B cell (primary cell): Measurements from ENCODE around the gene DYNC1I1. TPM values are rescaled to one million over a fixed set of nuclear protein-coding genes. Genes with fewer than 3 reads are reported as not detected.

Experiments
- ATAC-seq: fragments of 200-7000 bp; cut with Tn5 transposase; one replicate; pipeline ENCODE4 v1.10.0; 2021; ENCODE audit warnings: low read depth, mild to moderate bottlenecking, moderate number of reproducible peaks, moderate library complexity
- CTCF ChIA-PET: fragments of 350-600 bp; sonication (Branson Sonifier 250); formaldehyde crosslinking; loops from one replicate; lab custom pipeline; 2021; ENCODE audit warnings: antibody characterized with exemption, inconsistent platforms; lab: Charles Lee
- POLR2A ChIA-PET: fragments of 350-600 bp; sonication (Branson Sonifier 250); formaldehyde crosslinking; loops from one replicate; lab custom pipeline; 2021; ENCODE audit warnings: antibody characterized with exemption; lab: Charles Lee
- DNase-seq: peaks from one replicate; pipeline ENCODE4 v3.0.0; 2013
- H2AFZ ChIP-seq: 2 replicates; pipeline ENCODE4 v1.6.1; 2012; ENCODE audit warnings: mild to moderate bottlenecking, low read depth, low read length; ENCODE audit not compliant: insufficient read depth, poor library complexity, severe bottlenecking
- H3K27ac ChIP-seq, 2 donors: 1 replicate in 1 of 2; 2 replicates in 1 of 2; pipeline ENCODE4 v1.5.1; 2012 to 2013; ENCODE audit warnings: low read length in 2 of 2, mild to moderate bottlenecking in 2 of 2, moderate library complexity in 1 of 2
- H3K27me3 ChIP-seq, 4 experiments: fragments of 200-600 bp in 1 of 4; sonication (generic) in 1 of 4; replicated peaks in 1 of 4; 1 replicate in 2 of 4; 2 replicates in 2 of 4; pipeline versions ENCODE4 v1.6.1 to v1.7.0; 2013 to 2016; ENCODE audit warnings: low read length in 3 of 4, mild to moderate bottlenecking in 2 of 4, mixed read lengths in 1 of 4, moderate library complexity in 1 of 4; ENCODE audit not compliant: insufficient read depth in 4 of 4, control insufficient read depth in 3 of 4; ENCODE audit errors: control extremely low read depth in 1 of 4
- H3K36me3 ChIP-seq, 2 experiments: replicated peaks in 1 of 2; 1 replicate in 1 of 2; 2 replicates in 1 of 2; pipeline versions ENCODE4 v1.6.1 to v1.7.1; 2013; ENCODE audit warnings: low read length in 1 of 2; ENCODE audit not compliant: insufficient read depth in 2 of 2, control insufficient read depth in 1 of 2; ENCODE audit errors: control extremely low read depth in 1 of 2, extremely low read depth in 1 of 2
- H3K4me1 ChIP-seq, 2 donors: fragments of 200-600 bp in 1 of 2; sonication (generic) in 1 of 2; 1 replicate in 1 of 2; 2 replicates in 1 of 2; pipeline versions ENCODE4 v1.5.1 to v1.6.1; 2013 to 2017; ENCODE audit warnings: low read length in 2 of 2; ENCODE audit not compliant: control insufficient read depth in 2 of 2, insufficient read depth in 2 of 2
- H3K4me2 ChIP-seq: replicated peaks from 2 replicates; pipeline ENCODE3; 2012; ENCODE audit warnings: mild to moderate bottlenecking, low read depth, low read length; ENCODE audit not compliant: poor library complexity, severe bottlenecking
- H3K4me3 ChIP-seq, 5 experiments: fragments of 200-600 bp in 1 of 5; sonication (generic) in 1 of 5; 1 replicate in 3 of 5; 2 replicates in 2 of 5; pipeline versions ENCODE4 v1.5.1 to v1.7.0; 2011 to 2016; ENCODE audit warnings: low read length in 4 of 5, mild to moderate bottlenecking in 4 of 5, low read depth in 2 of 5, control low read depth in 1 of 5, moderate library complexity in 1 of 5; ENCODE audit not compliant: insufficient read depth in 1 of 5; ENCODE audit errors: control extremely low read depth in 1 of 5, extremely low read depth in 1 of 5
- H3K79me2 ChIP-seq: fragments of 200-600 bp; sonication (generic); one replicate; pipeline ENCODE4 v1.6.0; 2016; ENCODE audit warnings: low read length; ENCODE audit not compliant: control insufficient read depth, insufficient read depth
- H3K9ac ChIP-seq: fragments of 200-600 bp; sonication (generic); 2 replicates; pipeline ENCODE4 v1.6.1; 2017; ENCODE audit warnings: mild to moderate bottlenecking, low read length, moderate library complexity
- H3K9me3 ChIP-seq, 3 donors: one replicate each; pipeline versions ENCODE4 v1.6.1 to v1.7.1; 2013; ENCODE audit warnings: low read length in 2 of 3; ENCODE audit not compliant: control insufficient read depth in 2 of 3, insufficient read depth in 1 of 3; ENCODE audit errors: control extremely low read depth in 1 of 3
- H4K20me1 ChIP-seq: 2 replicates; pipeline ENCODE4 v1.6.0; 2012; ENCODE audit warnings: mild to moderate bottlenecking, low read length; ENCODE audit not compliant: insufficient read depth, control insufficient read depth, poor library complexity, severe bottlenecking
- H3K27ac Mint-ChIP-seq: one replicate; pipeline ENCODE4 v1.8.0; 2021; ENCODE audit warnings: mixed read lengths
- H3K27me3 Mint-ChIP-seq: one replicate; pipeline ENCODE4 v1.8.0; 2021; ENCODE audit warnings: mixed read lengths
- H3K4me1 Mint-ChIP-seq: one replicate; pipeline ENCODE4 v1.8.0; 2021; ENCODE audit warnings: mixed read lengths
- H3K4me3 Mint-ChIP-seq: one replicate; pipeline ENCODE4 v1.8.0; 2021; ENCODE audit warnings: mixed read lengths
- H3K9me3 Mint-ChIP-seq: one replicate; pipeline ENCODE4 v1.8.0; 2022; ENCODE audit warnings: mixed read lengths; ENCODE audit not compliant: insufficient read depth
- CTCF ChIP-seq: fragments of 200-600 bp; IDR thresholded peaks from one replicate; pipeline ENCODE4 v1.8.0; 2022; ENCODE audit warnings: antibody characterized with exemption, mild to moderate bottlenecking
- EZH2 ChIP-seq: IDR thresholded peaks from 2 replicates; pipeline ENCODE4 v1.6.1; 2012; ENCODE audit warnings: borderline replicate concordance, low read depth, mild to moderate bottlenecking, moderate library complexity, low read length; ENCODE audit not compliant: insufficient read depth, poor library complexity, severe bottlenecking
- WGBS: methylation state at CpG from one replicate; pipeline ENCODE4 v1.1.5; 2013; ENCODE audit warnings: missing lambda C conversion rate; ENCODE audit not compliant: insufficient coverage; 5-methylcytosine and 5-hydroxymethylcytosine counted together
- intact Hi-C: fragments of 100-400 bp; cut with micrococcal nuclease; formaldehyde crosslinking; loops from one replicate; pipeline ENCODE4 v1.10.0; 2022
- polyA plus RNA-seq: library from polyadenylated mRNA; depleted of rRNA; stranded (reverse); fragments of >200 nt; gene quantifications from 2 replicates; pipeline ENCODE4 v1.2.3, GENCODE V29; 2012
- total RNA-seq, 2 donors: library from RNA; stranded (reverse); fragments of 120-200 nt in 1 of 2; gene quantifications; 1 replicate in 1 of 2; 2 replicates in 1 of 2; pipeline versions ENCODE4 v1.2.3 to v1.2.4, GENCODE V29; 2013 to 2022

Gene DYNC1I1
- total and polyA plus RNA-seq, 2 donors (not counting 1 experiment from before 2014, with no cell fraction given) = not detected

- Histone ChIP-seq H4K20me1 (no peaks in the 10 kb centered on the region), H3K36me3 (no peaks in the 10 kb centered on the region), H3K4me2 (no peak overlapping the region), H2AFZ (no peak overlapping the region), H3K4me3 (no peak overlapping the region), H3K4me1 (no peaks in the 10 kb centered on the region), H3K9ac (no peak overlapping the region), H3K79me2 (no peaks in the 10 kb centered on the region), H3K9me3 (no peaks in the 10 kb centered on the region), H3K27ac (no peak overlapping the region), H3K27me3 (peaks cover 0 to 4% (median 0%) of the 10 kb centered on the region in 4 experiments)
- no peak overlapping the region for H3K4me3 Mint-ChIP-seq
- peaks cover 4% of the 10 kb centered on the region for H3K9me3 Mint-ChIP-seq
- no peak for TF ChIP-seq CTCF
- TF ChIP-seq EZH2 = no peak
- ChIA-PET CTCF (no interaction called here), POLR2A (no interaction called here)
- H3K27ac Mint-ChIP-seq = no peak overlapping the region
- H3K27me3 Mint-ChIP-seq = peaks cover 19% of the 10 kb centered on the region
- ATAC-seq (no peak), DNase-seq (no peak)
- intact Hi-C loops = no loop called here
- H3K4me1 Mint-ChIP-seq = no peaks in the 10 kb centered on the region
Observed at GRCh38 chr7:95878677-95879076, 106.3 kb downstream of the DYNC1I1 start.

- ChIA-PET POLR2A (no interaction called here), CTCF (no interaction called here)
- H4K20me1 ChIP-seq = no peaks in the 10 kb centered on the region
- H3K27ac ChIP-seq = no peak overlapping the region
- no peak overlapping the region for H2AFZ ChIP-seq
- no peaks in the 10 kb centered on the region for H3K27me3 ChIP-seq
- no peak overlapping the region for H3K4me3 ChIP-seq
- H3K27ac Mint-ChIP-seq = no peak overlapping the region
- 50% methylated on average over 1 of the region's 1 CpG for WGBS
- no peak for ATAC-seq
- peaks cover 8% of the 10 kb centered on the region for H3K27me3 Mint-ChIP-seq
- DNase-seq = no peak
- H3K9me3 Mint-ChIP-seq = peaks cover 4% of the 10 kb centered on the region
- TF ChIP-seq CTCF (no peak), EZH2 (no peak)
- intact Hi-C loops = no loop called here
- H3K36me3 ChIP-seq = no peaks in the 10 kb centered on the region
- no peak overlapping the region for H3K9ac ChIP-seq
- H3K79me2 ChIP-seq = no peaks in the 10 kb centered on the region
- H3K4me2 ChIP-seq = no peak overlapping the region
- H3K9me3 ChIP-seq = no peaks in the 10 kb centered on the region
- H3K4me1 ChIP-seq = no peaks in the 10 kb centered on the region
- no peak overlapping the region for H3K4me3 Mint-ChIP-seq
- no peaks in the 10 kb centered on the region for H3K4me1 Mint-ChIP-seq
Observed at GRCh38 chr7:95881597-95881996, 109.2 kb downstream of the DYNC1I1 start.
